Ishikawa (cell line): ENCODE data around the gene TBC1D9.

Source experiments
- CEBPB ChIP-seq: IDR thresholded peaks from 2 replicates; pipeline ENCODE4 v1.6.1; 2012
- CREB1 ChIP-seq: IDR thresholded peaks from 2 replicates; pipeline ENCODE4 v1.6.1; 2012; ENCODE audit warnings: low read depth
- EGR1 ChIP-seq: IDR thresholded peaks from 2 replicates; pipeline ENCODE4 v1.6.1; 2012
- EP300 ChIP-seq: IDR thresholded peaks from 2 replicates; pipeline ENCODE4 v1.6.1; 2012; ENCODE audit warnings: borderline replicate concordance
- RAD21 ChIP-seq: IDR thresholded peaks from 2 replicates; pipeline ENCODE4 v1.6.1; 2012; ENCODE audit warnings: low read depth
- REST ChIP-seq: IDR thresholded peaks from 2 replicates; pipeline ENCODE4 v1.6.1; 2012; ENCODE audit warnings: low read depth, mild to moderate bottlenecking
- TEAD4 ChIP-seq: IDR thresholded peaks from 2 replicates; pipeline ENCODE4 v1.6.1; 2012
- YY1 ChIP-seq: IDR thresholded peaks from 2 replicates; pipeline ENCODE4 v1.6.1; 2012; ENCODE audit warnings: low read depth
- TF ChIP-seq, protein P1 (sequence below): IDR thresholded peaks from 2 replicates; pipeline ENCODE4 v1.6.1; 2012

GRCh38 chr4:140740906-140741670 is 15.1 kb downstream of the TBC1D9 start:
- TF ChIP-seq CREB1: no peak
- TF ChIP-seq YY1: no peak
- no peak for TF ChIP-seq EP300
- TF ChIP-seq, protein P1, sequence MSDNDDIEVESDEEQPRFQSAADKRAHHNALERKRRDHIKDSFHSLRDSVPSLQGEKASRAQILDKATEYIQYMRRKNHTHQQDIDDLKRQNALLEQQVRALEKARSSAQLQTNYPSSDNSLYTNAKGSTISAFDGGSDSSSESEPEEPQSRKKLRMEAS: no peak
- TF ChIP-seq RAD21: no peak
- no peak for TF ChIP-seq TEAD4
- TF ChIP-seq REST: no peak
- TF ChIP-seq CEBPB: no peak
- no peak for TF ChIP-seq EGR1
